Pancreas (tissue), 10 donors: ENCODE results near the gene OR51S1. TPM values are rescaled to one million over a fixed set of nuclear protein-coding genes. Genes with fewer than 3 reads are reported as not detected.
"Not testable (repeated sequence)": the region's sequence is repeated elsewhere in the genome, so short reads cannot be mapped to it uniquely, and the experiment has no call there.

ENCODE experiments used
- ATAC-seq, 4 donors: fragments of 200-7000 bp; cut with Tn5 transposase; one replicate each; pipeline versions ENCODE4 v1.8.0 to v1.9.1; 2020; ENCODE audit warnings: mild to moderate bottlenecking in 4 of 4, moderate library complexity in 4 of 4
- DNase-seq, 6 donors: peaks; one replicate each; pipeline ENCODE4 v3.0.0-alpha.2; 2020
- FAIRE-seq: peaks from 2 replicates; lab custom pipeline; 2012; peaks lifted over from hg19 to GRCh38; lab: Jason Lieb, UNC
- H3K27ac ChIP-seq, 4 donors: fragments of 200-600 bp; sonication (generic); 1 replicate in 3 of 4; 2 replicates in 1 of 4; pipeline versions ENCODE4 v1.5.0 to v1.8.0; 2020
- H3K27me3 ChIP-seq, 4 donors: fragments of 200-600 bp; one replicate each; pipeline ENCODE4 v1.8.0; 2021
- H3K36me3 ChIP-seq, 3 donors: fragments of 200-600 bp; sonication (generic) in 1 of 3; one replicate each; pipeline versions ENCODE4 v1.5.0 to v1.8.0; 2020 to 2021
- H3K4me1 ChIP-seq, 3 donors: fragments of 200-600 bp; one replicate each; pipeline ENCODE4 v1.8.0; 2021
- H3K4me3 ChIP-seq, 4 donors: fragments of 200-600 bp; sonication (generic) in 2 of 4; one replicate each; pipeline versions ENCODE4 v1.5.0 to v1.8.0; 2020 to 2021
- H3K9me3 ChIP-seq, 4 donors: fragments of 200-600 bp; one replicate each; pipeline ENCODE4 v1.8.0; 2021
- WGBS, 2 donors: extraction: QIAGEN DNeasy Blood & Tissue Kit; methylation state at CpG; one replicate each; pipeline ENCODE4 v1.1.7; 2013; 5-methylcytosine and 5-hydroxymethylcytosine counted together
- intact Hi-C, 3 donors: fragments of 100-400 bp; cut with DNase I; formaldehyde crosslinking; loops; one replicate each; pipeline versions ENCODE4 v1.11.1 to v1.14.2; 2022
- polyA plus RNA-seq, 2 donors: library from polyadenylated mRNA; stranded (reverse); fragments of 200-250 nt; gene quantifications; one replicate each; pipeline ENCODE4 v1.2.3, GENCODE V29; 2013
- total RNA-seq, 6 donors: library from RNA; stranded (reverse); fragmentation: NEBNext Ultra II Directional in 4 of 6; extraction: Animal tissue kit (Norgen Biotek cat#: 25700) in 4 of 6; gene quantifications; one replicate each; pipeline versions ENCODE4 v1.2.1 to v1.2.4, GENCODE V29; 2021 to 2023
- TF ChIP-seq, protein P1 (sequence below), 4 donors: fragments of 200-600 bp; sonication (generic) in 3 of 4; IDR thresholded peaks; one replicate each; pipeline versions ENCODE4 v1.5.0 to v1.8.0; 2021; ENCODE audit warnings: antibody characterized with exemption in 4 of 4
- donor health status: healthy with polysubstance abuse.
- donor health status: DM: no; HTN: no; CAD: no; lungs with moderate emphysema.
- donor health status: DM: no; HTN: no; CAD: no.
- donor health status: control.
- donor health status: control.
- donor health status: Bipolar disorder and iron deficiency.
- donor health status: DM: yes; HTN: yes; CAD: no.
- donor health status: DM: no; HTN: no; CAD: no.
- donor health status: DM: no; HTN: no; CAD: no.
- donor health status: DM: yes; HTN: yes; CAD: no.

Gene OR51S1
- total and polyA plus RNA-seq, 8 donors, result not detected

DNA sequence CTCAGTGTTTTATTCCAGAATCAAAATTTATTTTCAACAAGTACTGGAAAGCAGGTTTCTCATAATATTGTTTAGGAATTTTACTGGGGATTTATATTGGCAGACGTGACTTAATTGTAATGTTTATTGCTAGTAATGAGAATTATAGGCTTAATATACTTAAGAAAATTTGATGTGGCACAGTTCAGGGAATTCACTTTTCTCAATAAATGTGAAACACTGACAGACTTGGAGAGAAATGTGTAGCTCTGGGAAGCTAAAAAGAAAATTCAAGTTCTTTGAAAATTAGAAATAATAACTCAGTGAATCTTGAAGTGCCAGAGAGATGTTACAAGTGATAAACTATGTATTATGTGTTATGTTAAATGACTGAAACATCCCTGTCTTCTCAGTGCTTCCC lies 28.0 kb downstream of the OR51S1 start, which contains the start of gene OR51F2:
TSS of gene OR51F2 (plus strand) at position 301 of the 400 bp plus-strand sequence. CDS start 101 bp downstream, outside the sequence.
- no peak for ATAC-seq
- no peaks in the 10 kb centered on the region for H3K4me1 ChIP-seq
- no peak within 1 kb of the TSS for H3K4me3 ChIP-seq
- WGBS, 2 donors, result 77 to 88% methylated on average over 1 of the region's 1 CpG
- no peaks in the 10 kb centered on the region for H3K27me3 ChIP-seq
- no peak within 1 kb of the TSS for H3K27ac ChIP-seq
- no peaks in the 10 kb centered on the region for H3K36me3 ChIP-seq
- intact Hi-C loops, result no loop called here
- DNase-seq, result no peak
- no peaks in the 10 kb centered on the region for H3K9me3 ChIP-seq
- FAIRE-seq, result no peak
- TF ChIP-seq, protein P1, sequence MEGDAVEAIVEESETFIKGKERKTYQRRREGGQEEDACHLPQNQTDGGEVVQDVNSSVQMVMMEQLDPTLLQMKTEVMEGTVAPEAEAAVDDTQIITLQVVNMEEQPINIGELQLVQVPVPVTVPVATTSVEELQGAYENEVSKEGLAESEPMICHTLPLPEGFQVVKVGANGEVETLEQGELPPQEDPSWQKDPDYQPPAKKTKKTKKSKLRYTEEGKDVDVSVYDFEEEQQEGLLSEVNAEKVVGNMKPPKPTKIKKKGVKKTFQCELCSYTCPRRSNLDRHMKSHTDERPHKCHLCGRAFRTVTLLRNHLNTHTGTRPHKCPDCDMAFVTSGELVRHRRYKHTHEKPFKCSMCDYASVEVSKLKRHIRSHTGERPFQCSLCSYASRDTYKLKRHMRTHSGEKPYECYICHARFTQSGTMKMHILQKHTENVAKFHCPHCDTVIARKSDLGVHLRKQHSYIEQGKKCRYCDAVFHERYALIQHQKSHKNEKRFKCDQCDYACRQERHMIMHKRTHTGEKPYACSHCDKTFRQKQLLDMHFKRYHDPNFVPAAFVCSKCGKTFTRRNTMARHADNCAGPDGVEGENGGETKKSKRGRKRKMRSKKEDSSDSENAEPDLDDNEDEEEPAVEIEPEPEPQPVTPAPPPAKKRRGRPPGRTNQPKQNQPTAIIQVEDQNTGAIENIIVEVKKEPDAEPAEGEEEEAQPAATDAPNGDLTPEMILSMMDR (IDR thresholded peaks at IDR 0.05), result no peak

DNA sequence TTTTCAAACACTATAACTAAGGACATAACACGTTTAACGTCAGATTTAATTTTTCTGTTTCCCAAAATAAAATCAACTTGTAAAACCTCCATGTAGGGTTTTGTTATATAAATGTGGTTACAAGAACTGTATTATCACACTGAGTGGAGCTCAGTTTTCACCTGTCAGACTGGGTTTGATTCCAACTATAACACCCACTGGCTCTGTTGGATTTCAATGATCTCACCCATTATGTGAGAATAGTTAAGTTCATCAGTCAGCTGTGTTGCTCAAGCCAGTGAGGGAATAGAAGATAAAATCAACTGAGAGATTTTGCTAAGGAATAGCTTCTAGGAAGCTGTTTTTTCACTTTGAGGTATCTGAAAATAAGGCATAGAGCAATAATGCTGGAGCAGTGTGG lies 39.8 kb downstream of the OR51S1 start:
- Histone ChIP-seq H3K9me3 (no peaks in the 10 kb centered on the region), H3K4me3 (no peak overlapping the region), H3K27me3 (no peaks in the 10 kb centered on the region), H3K36me3 (no peaks in the 10 kb centered on the region), H3K27ac (no peak overlapping the region), H3K4me1 (no peaks in the 10 kb centered on the region)
- FAIRE-seq (no peak), DNase-seq (no peak), ATAC-seq (no peak)
- TF ChIP-seq, protein P1 (IDR thresholded peaks at IDR 0.05), result no peak
- 75 to 82% methylated on average over 2 of the region's 2 CpGs for WGBS, 2 donors
- intact Hi-C loops, result no loop called here

DNA sequence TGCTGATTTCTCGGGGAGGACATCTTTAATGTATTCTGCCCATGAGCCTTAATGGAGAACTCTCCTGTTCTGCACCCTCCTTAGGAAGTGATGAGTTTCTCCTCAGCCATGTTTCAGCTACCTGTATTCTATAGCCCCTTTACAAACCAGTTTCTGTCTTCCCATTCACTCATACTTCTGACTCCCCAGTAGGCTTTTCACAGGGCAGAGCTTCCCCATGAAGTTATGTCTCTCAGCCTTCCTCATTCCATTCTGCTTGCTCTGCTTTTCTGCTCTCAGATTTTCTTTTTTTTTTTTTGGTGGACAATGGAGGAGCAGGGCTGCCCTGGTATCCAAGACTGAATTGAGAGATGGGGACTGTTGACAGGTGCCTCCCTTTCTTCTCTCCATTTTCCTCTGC lies 40.5 kb downstream of the OR51S1 start:
- no peaks in the 10 kb centered on the region for H3K27me3 ChIP-seq
- ATAC-seq (no peak), FAIRE-seq (no peak), DNase-seq (no peak)
- no peaks in the 10 kb centered on the region for H3K9me3 ChIP-seq
- no peaks in the 10 kb centered on the region for H3K4me1 ChIP-seq
- H3K36me3 ChIP-seq, result no peaks in the 10 kb centered on the region
- TF ChIP-seq, protein P1 (IDR thresholded peaks at IDR 0.05), result no peak
- intact Hi-C loops, result no loop called here
- no peak overlapping the region for H3K27ac ChIP-seq
- 79 to 85% methylated on average over 1 of the region's 1 CpG for WGBS, 2 donors
- H3K4me3 ChIP-seq, result no peak overlapping the region

DNA sequence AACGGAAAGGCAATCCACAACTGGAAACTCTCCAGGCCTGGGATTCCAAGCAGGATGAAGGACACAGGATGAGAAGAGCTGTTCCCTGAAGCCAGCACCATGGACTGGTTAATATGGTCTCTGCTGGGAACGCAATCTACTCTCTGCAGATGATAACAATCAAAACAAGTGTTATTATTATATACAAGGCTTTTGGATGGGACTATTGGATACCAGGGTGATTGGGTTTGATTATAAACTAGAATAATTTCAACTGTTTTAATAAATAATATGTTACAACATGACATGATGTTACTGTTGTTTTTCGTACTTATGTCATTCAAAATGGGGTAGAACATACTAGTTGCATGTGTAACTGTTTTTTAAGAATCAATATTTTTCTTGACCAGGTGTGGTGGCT lies 44.7 kb downstream of the OR51S1 start, which contains the start of gene OR52R1:
TSS of gene OR52R1 (minus strand) at position 101 of the 400 bp plus-strand sequence. CDS start at position 101, 0 bp downstream.
- no peaks in the 10 kb centered on the region for H3K27me3 ChIP-seq
- WGBS, 2 donors, result 71 to 85% methylated on average over 3 of the region's 3 CpGs
- intact Hi-C loops, result no loop called here
- H3K27ac ChIP-seq, result no peak within 1 kb of the TSS
- H3K36me3 ChIP-seq, result no peaks in the 10 kb centered on the region
- no peak for ATAC-seq
- H3K4me1 ChIP-seq, result no peaks in the 10 kb centered on the region
- no peak within 1 kb of the TSS for H3K4me3 ChIP-seq
- TF ChIP-seq, protein P1 (IDR thresholded peaks at IDR 0.05), result no peak
- FAIRE-seq, result no peak
- no peaks in the 10 kb centered on the region for H3K9me3 ChIP-seq
- no peak for DNase-seq

DNA sequence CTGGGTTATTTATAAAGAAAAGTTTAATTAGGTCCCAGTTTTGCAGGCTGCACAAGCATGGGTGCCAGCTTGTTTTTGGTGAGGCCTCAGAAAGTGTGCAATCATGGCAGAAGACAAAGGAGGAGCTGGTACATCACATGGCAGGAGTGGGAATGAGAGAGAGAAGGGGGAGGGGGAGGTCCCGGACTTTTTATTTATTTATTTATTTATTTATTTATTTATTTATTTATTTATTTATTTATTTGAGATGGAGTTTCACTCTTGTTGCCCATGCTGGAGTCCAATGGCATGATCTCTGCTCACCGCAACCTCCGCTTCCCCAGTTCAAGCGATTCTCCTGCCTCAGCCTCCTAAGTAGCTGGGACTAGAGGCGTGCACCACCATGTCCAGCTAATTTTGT lies 47.7 kb downstream of the OR51S1 start:
- H3K9me3 ChIP-seq, DNase-seq, H3K4me1 ChIP-seq, H3K27ac ChIP-seq, intact Hi-C loops, H3K4me3 ChIP-seq, H3K27me3 ChIP-seq, ATAC-seq, H3K36me3 ChIP-seq, FAIRE-seq: not testable (repeated sequence)
- WGBS, 2 donors, result 73 to 86% methylated on average over 5 of the region's 5 CpGs
